Measurements from ENCODE around the gene FRMPD1. TPM values are rescaled to one million over a fixed set of nuclear protein-coding genes. Genes with fewer than 3 reads are reported as not detected.

FRMPD1 gene
- total and polyA plus RNA-seq, 10 of the 15 experiments (the other 5 are each of a cell fraction or from before 2014, with no cell fraction given): 0.01 to 0.08 (median 0.05) TPM; not detected in 6

DNA sequence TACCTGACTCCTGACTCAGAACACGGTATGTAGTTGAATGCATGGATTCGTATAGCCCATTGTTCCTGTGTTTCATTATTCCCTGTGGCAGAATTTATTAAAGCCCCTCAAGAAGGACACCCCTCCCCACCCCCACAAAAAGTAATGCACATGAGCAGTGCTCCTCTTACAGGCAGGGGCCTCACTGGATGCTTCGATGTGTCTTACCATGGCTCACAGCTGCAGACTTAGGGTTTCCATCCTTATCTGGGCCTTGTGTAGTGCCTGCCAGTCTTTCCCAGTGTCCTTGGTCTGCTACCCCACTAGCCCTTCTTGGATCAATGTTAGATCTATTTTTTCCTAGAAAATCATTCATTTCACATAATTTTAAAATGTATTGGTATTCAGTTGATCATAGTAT lies 119.2 kb downstream of the FRMPD1 start:
- Histone ChIP-seq H3K4me1 (ENCODE audit: control insufficient read depth, insufficient read depth, low read length) (no peaks in the 10 kb centered on the region), H3K27ac (ENCODE audit: control insufficient read depth, insufficient read depth) (no peak overlapping the region), H3K4me2 (ENCODE audit: control insufficient read depth, insufficient read depth) (no peak overlapping the region), H3K9me3 (replicated peaks; ENCODE audit: control insufficient read depth, insufficient read depth, low read length) (no peaks in the 10 kb centered on the region), H2AFZ (ENCODE audit: control insufficient read depth, low read depth, low read length) (no peak overlapping the region), H3K36me3 (ENCODE audit: control insufficient read depth in 2 of 2, insufficient read depth in 2 of 2, low read length in 1 of 2) (peaks cover 4 to 9% of the 10 kb centered on the region in 2 experiments; a peak in 2 of 4 replicates), H3K27me3 (replicated peaks in 1 of 2; ENCODE audit: control insufficient read depth in 2 of 2, insufficient read depth in 2 of 2, low read length in 1 of 2) (no peaks in the 10 kb centered on the region), H3K9ac (ENCODE audit: control insufficient read depth, insufficient read depth, low read length) (no peak overlapping the region), H3K79me2 (ENCODE audit: control insufficient read depth, insufficient read depth, low read length) (no peaks in the 10 kb centered on the region), H3K4me3 (no peak overlapping the region), H4K20me1 (ENCODE audit: control insufficient read depth, insufficient read depth) (no peaks in the 10 kb centered on the region)
- FAIRE-seq (no peak), DNase-seq (ENCODE audit: low read depth, low spot score) (no peak), ATAC-seq (no peak)
- TF ChIP-seq ESRRA (IDR thresholded peaks at IDR 0.05; ENCODE audit: low read length): no peak
- ChIA-PET SMC1A (ENCODE audit: uncharacterized antibody, unreplicated experiment) (interaction anchor here (1.2 kb wide), 1 partner anchor 37 kb away, joined by 3 read pairs; no protein-coding TSS in a partner anchor), RAD21 (ENCODE audit: unreplicated experiment) (no interaction called here), CTCF (interaction anchor here (1.9 to 2.8 kb wide), 2 partner anchors 10 kb away, joined by 5 to 8 read pairs; no protein-coding TSS in a partner anchor), POLR2A (interaction anchor here (0.7 to 1.4 kb wide), 2 partner anchors 15 to 335 kb away, joined by 3 read pairs; partner anchors contain the start of gene EXOSC3)
- intact Hi-C loops (cut with micrococcal nuclease; ENCODE audit: unreplicated experiment) (no loop called here), in situ Hi-C loops (cut with MboI) (no loop called here)
- 86% methylated on average over 3 of the region's 3 CpGs for WGBS (ENCODE audit: insufficient coverage, insufficient replicate concordance, low lambda C conversion rate, missing lambda C conversion rate)
- no TSS peak for BruUV-seq (replicated peaks)

GRCh38 chr9:37775216-37775919 lies 124.6 kb downstream of the FRMPD1 start:
- no peak for ATAC-seq
- intact Hi-C loops (cut with micrococcal nuclease; ENCODE audit: unreplicated experiment) (no loop called here), in situ Hi-C loops (cut with MboI) (no loop called here)
- DNase-seq (ENCODE audit: low read depth, low spot score): no peak
- no peaks in the 10 kb centered on the region for H4K20me1 ChIP-seq (ENCODE audit: control insufficient read depth, insufficient read depth)
- H3K4me1 ChIP-seq (ENCODE audit: control insufficient read depth, insufficient read depth, low read length): no peaks in the 10 kb centered on the region
- H3K27ac ChIP-seq (ENCODE audit: control insufficient read depth, insufficient read depth): no peak overlapping the region
- no peaks in the 10 kb centered on the region for H3K79me2 ChIP-seq (ENCODE audit: control insufficient read depth, insufficient read depth, low read length)
- no peak overlapping the region for H2AFZ ChIP-seq (ENCODE audit: control insufficient read depth, low read depth, low read length)
- peaks cover 9 to 19% of the 10 kb centered on the region in 2 experiments for H3K36me3 ChIP-seq (ENCODE audit: control insufficient read depth in 2 of 2, insufficient read depth in 2 of 2, low read length in 1 of 2)
- ChIA-PET POLR2A (interaction anchor here (2.0 kb wide), 1 partner anchor 9 kb away, joined by 8 read pairs; the partner anchor contains the start of gene EXOSC3), RAD21 (ENCODE audit: unreplicated experiment) (no interaction called here), CTCF (interaction anchor here (1.5 kb wide), 1 partner anchor 8 kb away, joined by 5 read pairs; no protein-coding TSS in a partner anchor), SMC1A (ENCODE audit: uncharacterized antibody, unreplicated experiment) (interaction anchor here (0.5 kb wide), 1 partner anchor 828 kb away, joined by 3 read pairs; no protein-coding TSS in a partner anchor)
- 100% methylated on average over 1 of the region's 1 CpG for WGBS (ENCODE audit: insufficient coverage, insufficient replicate concordance, low lambda C conversion rate, missing lambda C conversion rate)
- H3K4me2 ChIP-seq (ENCODE audit: control insufficient read depth, insufficient read depth): no peak overlapping the region
- no peak for TF ChIP-seq SMAD5 (IDR thresholded peaks at IDR 0.05; ENCODE audit: low read depth)
- no peak for TF ChIP-seq SIN3A (IDR thresholded peaks at IDR 0.05; ENCODE audit: low read depth, low read length)
- TF ChIP-seq, protein P1, sequence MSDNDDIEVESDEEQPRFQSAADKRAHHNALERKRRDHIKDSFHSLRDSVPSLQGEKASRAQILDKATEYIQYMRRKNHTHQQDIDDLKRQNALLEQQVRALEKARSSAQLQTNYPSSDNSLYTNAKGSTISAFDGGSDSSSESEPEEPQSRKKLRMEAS (IDR thresholded peaks at IDR 0.05; ENCODE audit: low read depth, low read length): no peak
- no peak for TF ChIP-seq SRF (IDR thresholded peaks at IDR 0.05; ENCODE audit: low read depth in 2 of 2, low read length in 2 of 2)
- TF ChIP-seq NR2C1 (IDR thresholded peaks at IDR 0.05): no peak
- H3K9ac ChIP-seq (ENCODE audit: control insufficient read depth, insufficient read depth, low read length): no peak overlapping the region
- no TSS peak for BruUV-seq (replicated peaks)
- H3K27me3 ChIP-seq (replicated peaks in 1 of 2; ENCODE audit: control insufficient read depth in 2 of 2, insufficient read depth in 2 of 2, low read length in 1 of 2): no peaks in the 10 kb centered on the region
- H3K9me3 ChIP-seq (replicated peaks; ENCODE audit: control insufficient read depth, insufficient read depth, low read length): no peaks in the 10 kb centered on the region
- H3K4me3 ChIP-seq: no peak overlapping the region
- FAIRE-seq: no peak

Data from GM12878 (cell line).